ENCODE results near the gene ABI3.
A peak's percentile ranks its signal among the peaks of the same experiment; 100 is the strongest.
"Not testable (repeated sequence)": the region's sequence is repeated elsewhere in the genome, so short reads cannot be mapped to it uniquely, and the experiment has no call there.

Gene ABI3

DNA sequence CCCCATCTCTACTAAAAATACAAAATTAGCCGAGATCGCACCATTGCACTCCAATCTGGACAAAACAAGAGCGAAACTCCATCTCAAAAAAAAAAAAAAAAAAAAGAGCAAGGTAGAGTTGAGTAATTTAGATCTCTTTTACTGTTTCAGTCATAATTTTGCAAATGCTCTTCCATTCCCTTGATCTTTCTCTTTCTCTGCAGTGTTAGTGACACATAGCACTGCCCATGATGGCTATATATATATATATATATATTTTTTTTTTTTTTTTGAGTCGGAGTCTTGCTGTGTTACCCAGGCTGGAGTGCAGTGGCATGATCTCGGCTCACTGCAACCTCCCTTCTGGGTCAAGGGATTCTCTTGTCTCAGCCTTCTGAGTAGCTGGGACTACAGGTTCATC is 32.3 kb downstream of the ABI3 start:
- Histone ChIP-seq H3K27ac (no peak overlapping the region), H3K4me3 (no peak overlapping the region)

DNA sequence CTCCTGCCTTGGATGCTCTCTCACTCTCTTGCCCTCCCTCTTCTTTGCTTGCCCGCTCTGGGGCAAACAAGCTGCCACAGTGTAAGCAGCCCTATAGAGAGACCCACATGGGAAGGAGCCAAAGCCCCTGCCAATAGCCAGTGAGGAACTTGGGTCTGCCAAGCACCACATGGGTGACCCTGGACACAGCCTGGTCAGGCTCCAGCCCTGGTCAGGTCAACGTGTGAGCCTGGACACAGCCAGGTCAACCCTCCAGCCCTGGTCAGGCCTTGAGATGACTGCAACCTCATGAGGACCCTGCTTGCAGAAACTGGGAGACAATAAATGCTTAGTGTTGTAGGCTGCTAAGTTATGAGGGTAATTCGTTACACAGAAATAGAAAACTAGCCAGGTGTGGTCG is 34.3 kb downstream of the ABI3 start:
- H3K4me3 ChIP-seq, result no peak overlapping the region

DNA sequence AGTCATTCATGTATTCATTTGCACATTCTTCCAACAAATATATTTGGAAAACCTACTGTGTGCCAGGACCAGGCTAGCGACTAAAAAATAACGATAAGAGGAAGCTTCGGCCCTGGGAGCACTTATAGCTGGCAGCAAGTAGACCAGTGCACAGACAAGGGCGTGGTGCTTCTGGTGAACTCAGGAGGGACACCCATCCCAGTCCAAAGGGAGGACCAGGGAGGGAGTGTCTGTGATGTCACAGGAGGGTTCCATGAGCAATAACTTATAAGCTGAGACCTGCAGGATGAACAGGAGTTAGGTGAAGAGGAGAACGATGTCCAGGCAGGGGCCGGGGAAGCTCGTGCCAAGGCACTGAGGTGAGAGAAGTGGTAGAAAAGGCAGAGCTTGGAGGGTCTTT is 37.4 kb downstream of the ABI3 start:
- Histone ChIP-seq H3K27ac (no peak overlapping the region), H3K4me3 (no peak overlapping the region)

More for the DNA sequence above, 34.3 kb downstream of the ABI3 start:
- H3K27ac ChIP-seq, result no peak overlapping the region

DNA sequence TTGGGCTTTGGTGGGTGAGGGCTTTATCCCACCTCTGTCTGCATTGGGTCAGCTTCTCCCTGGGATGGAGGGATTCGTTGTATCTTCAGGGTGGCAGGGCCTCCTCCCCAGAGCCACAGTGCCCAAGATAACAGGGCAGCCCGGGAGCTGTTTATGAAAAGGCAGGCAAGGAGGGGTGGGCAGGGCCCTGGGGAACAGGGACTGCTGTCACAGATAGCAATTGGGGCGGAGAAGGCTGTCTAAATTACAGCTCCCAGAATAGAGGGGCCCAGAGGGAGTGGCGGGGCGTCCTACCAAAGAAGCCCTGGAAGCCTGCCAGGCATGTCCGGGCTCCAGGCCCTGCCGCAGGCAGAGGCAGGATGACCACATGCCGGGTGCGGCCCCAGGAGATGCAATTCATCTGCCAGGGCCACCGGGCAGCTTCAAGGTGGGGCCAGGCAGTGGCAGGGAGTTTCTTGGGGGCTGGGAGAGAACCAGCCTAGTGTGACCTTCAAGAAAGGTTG is 38.8 kb downstream of the ABI3 start:
- H3K4me3 ChIP-seq, result no peak overlapping the region
- H3K27ac ChIP-seq, result no peak overlapping the region

DNA sequence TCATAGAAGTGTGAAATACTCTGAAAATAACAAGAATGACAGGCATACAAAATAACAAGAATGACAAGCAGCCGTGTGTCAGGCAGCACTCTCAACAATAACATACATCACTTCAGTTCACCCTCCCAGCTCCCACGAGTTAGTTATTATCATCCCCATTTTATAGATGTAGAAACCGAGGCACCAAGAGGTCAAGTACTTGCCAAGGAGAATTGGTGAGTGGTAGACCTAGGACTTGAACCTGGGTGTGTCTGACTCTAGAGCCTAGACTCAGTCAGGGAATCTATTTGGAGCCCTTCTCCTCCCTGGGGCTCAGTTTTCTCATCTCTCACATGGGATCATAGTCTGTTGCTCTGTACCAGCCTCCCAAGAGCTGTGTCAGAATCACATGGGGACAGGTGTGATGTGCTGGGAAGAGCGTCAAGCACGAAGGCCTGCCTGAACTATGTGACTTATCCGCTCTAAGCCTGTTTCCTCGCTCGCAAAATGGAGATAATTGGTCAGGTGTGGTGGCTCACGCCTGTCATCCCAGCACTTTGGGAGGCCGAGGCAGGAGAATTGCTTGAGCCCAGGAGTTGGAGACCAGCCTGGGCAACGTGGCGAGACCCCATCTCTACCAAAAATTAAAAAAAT is 39.5 kb downstream of the ABI3 start:
- Histone ChIP-seq H3K4me3 (no peak overlapping the region), H3K27ac (no peak overlapping the region)

DNA sequence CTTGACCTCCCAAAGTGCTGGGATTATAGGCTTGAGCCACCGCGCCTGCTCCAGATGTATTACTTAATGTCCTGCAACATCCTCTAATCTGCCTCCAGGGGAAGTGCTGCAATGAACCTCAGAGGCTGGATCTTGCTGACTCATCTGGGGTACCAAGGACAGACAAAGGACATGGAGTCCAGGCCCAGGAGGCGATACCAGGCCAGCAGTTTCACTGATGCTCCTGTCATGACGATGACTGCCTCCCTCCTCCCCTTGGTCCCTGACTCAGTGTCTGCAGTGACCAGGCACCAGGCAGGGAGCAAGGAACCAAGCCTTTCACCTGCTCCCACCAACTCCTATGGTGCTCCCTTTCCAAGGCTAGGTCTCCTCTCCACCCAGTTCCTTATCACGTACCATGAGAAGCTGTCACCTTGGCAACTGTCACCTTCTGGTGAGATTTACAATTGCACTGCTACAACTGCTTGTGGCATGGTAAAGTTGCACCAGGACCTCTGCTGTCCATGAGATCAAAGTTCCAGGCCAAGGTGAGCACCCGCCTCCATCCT is 41.7 kb downstream of the ABI3 start:
- Histone ChIP-seq H3K4me3 (no peak overlapping the region), H3K27ac (no peak overlapping the region)

DNA sequence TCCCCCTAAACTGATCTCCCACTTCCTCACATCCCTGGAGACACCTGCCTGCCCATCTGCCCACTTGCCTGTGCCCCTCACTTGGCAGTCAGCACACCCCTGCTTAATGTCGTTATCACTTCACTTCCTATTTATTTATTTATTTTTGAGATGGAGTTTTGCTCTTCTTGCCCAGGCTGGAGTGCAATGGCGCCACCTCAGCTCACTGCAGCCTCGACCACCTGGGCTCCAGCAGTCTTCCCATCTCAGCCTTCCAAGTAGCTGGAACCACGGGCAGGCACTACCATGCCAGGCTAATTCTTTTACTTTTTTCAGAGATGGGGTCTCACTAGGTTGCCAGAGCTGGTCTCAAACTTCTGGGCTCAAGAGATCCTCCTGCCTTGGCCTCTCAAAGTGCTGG is 43.6 kb downstream of the ABI3 start:
- H3K4me3 ChIP-seq, result no peak overlapping the region
- no peak overlapping the region for H3K27ac ChIP-seq

DNA sequence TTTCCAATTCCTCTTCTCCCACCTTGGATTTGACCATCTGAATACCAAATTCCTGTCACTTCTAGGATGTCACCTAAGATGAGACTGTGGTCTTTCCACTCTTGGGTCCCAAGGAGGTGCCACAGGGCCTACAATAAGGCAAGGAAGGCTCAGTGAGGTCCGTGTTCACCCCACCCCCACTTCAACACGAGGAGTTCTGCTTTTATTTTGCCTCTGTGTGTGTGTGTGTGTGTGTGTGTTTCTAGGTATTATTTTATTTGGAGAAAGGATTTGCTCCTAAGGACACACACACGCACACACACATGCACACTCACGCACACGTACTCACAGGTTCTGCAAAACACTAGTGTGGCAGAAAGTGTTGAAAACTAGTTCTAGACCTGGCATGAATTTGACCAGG is 44.6 kb downstream of the ABI3 start:
- Histone ChIP-seq H3K4me3 (no peak overlapping the region), H3K27ac (no peak overlapping the region)

DNA sequence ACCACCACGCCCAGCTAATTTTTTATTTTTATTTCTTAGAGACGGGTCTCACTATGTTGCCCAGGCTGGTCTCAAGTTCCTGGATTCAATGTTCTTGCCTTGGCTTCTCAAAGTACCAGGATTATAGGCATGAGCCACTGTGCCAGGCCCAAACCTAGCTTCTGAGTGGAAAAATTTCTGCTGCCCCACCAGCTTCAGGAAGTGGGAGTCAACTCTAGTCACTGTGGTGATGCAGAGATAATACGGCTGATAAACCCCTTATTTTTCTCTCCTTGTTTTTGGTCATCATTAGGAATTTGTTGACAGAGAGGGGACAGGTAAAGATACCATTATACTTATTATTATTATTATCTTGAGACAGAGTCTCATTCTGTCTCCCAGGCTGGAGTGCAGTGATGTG is 47.9 kb downstream of the ABI3 start:
- no peak overlapping the region for H3K27ac ChIP-seq

DNA sequence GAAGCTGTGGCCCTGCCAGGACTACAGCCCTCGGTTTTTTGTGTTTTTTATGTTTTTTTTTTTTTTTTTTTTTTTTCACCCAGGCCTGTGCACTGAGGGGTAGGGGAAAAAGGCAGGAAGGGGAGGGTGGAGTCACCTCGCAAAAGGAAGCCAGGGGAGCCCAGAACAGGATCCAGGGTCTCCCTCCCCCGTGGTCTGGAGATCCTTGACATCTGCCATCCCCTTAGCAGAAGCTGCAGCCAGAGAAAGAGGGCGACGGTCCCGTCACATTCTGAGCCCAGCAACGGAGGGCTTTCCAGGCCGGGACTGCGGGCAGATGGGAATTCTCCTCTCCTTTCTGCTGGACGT is 49.1 kb downstream of the ABI3 start:
- peak overlapping the region; percentile 35 to 95 (median 84) for H3K27ac ChIP-seq

More for the DNA sequence above, 47.9 kb downstream of the ABI3 start:
- H3K4me3 ChIP-seq, result no peak overlapping the region

DNA sequence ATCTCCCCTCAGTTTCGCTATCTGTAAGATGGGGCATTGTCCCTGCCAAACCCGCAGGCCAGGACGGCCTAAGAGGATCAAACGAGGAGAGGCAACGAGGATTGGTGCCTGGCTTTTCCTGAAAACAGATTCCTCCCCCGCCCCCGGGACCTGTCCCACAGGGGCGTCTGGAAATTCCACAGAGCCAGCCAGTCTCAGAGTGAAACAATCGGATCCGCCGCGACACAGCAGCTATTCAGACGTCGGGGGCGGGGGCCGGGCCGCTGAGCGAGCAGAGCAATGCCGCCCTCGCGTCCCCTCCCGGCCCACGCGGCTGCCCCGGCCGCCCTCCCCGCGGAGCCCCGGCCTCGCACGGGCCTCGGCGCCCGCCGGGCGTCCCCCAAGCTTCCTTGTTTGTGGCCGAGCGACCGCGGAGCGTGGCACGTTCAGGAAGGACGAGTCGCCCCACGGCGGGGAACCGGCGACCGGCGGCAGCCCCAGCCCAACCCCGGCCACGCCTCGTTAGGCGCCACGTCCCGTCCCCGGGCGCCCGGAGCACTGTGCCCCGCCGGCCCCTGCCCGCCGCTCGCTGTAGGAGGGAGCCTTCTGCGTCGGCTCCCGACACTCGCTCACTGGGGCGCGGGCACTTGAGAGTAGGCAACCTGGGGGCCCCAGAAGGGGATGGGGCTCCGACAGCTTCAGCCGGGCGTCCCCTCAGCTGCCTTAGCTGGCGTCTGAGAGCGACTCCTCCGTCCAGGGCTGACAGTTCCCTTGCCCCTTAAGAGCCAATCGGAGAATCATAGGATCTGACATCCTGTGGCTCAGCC is 49.7 kb downstream of the ABI3 start:
- Histone ChIP-seq H3K27ac (peak overlapping the region; percentile 35 to 95 (median 84)), H3K4me3 (peak overlapping the region; percentile 44 to 62 (median 50))

More for the DNA sequence above, 49.1 kb downstream of the ABI3 start:
- peak overlapping the region; percentile 44 to 62 (median 50) for H3K4me3 ChIP-seq

DNA sequence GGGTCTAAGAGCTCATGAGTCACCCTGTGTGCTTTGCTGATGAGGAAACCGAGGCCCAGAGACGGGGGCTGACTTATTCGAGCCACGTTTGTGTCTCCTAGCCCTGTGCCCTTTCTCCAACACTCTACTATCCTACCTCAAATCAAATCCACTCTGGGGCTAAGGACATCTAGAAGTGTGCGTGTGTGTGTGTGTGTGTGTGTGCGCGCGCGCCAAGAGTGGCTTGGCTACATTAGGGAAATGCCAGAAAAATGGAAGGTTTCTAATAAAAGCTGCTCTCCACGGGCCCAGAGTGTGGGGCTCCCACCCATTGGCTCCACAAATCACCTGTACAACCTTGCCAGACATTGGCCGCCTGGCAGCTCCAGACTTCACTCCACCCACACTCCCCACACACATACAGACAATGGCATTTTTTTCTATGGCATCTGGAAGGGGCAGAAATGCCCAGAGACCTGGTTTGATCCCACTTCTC is 50.3 kb downstream of the ABI3 start:
- H3K4me3 ChIP-seq, result peak overlapping the region; percentile 44 to 62 (median 50)
- peak overlapping the region in 20 of 21 experiments; percentile 35 to 95 (median 84) for H3K27ac ChIP-seq

DNA sequence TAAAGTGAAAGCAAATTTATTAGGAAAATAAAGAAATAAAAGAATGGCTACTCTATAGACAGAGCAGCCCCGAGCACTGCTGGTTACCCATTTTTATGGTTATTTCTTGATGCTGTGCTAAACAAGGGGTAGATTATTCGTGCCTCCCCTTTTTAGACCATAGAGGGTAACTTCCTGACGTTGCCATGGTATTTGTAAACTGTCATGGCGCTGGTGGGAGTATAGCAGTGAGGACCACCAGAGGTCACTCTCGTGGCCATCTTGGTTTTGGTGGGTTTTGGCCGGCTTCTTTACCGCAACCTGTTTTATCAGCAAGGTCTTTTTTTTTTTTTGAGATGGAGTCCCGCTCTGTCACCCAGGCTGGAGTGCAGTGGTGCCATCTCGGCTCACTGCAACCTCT is 51.0 kb downstream of the ABI3 start:
- not testable (repeated sequence) for H3K27ac ChIP-seq, H3K4me3 ChIP-seq

DNA sequence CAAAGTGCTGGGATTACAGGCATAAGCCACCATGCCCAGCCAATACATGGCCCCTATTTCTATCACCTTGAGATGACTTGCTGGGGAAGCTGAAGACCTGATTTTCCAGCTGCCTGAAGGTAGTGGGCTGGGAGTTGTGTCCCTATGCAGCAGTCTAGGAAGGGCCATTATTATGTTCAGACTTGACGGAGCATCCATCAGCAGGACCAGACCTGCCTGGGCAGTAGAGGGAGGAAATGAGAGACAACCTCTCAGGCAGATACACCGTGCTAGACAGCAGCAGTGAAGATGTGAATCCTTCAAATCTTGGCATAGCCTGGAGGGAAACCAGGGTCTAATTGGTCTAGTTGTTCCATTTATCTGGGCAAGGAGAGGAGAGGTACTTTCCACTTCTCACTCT is 55.7 kb downstream of the ABI3 start:
- no peak overlapping the region for H3K4me3 ChIP-seq

DNA sequence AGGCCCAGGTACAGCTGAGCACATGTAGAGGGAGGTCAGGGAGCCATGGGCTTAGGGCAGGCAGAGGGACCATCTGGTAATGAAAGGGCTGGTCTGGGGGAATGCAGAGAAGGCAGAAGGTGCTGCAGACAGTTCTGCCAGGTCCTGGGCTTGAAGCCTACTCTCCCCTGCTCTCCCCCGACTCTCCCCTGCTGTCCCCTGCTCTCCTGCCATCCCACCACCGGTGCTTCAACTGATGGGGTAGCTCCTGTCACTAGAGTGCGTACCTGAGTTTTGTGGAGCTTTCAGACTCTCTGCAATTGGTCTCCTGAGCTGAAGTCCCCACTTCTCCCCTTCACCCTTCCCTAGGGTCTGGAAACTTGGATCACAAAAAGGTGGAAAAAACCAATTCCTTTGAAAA is 57.4 kb downstream of the ABI3 start:
- no peak overlapping the region for H3K4me3 ChIP-seq
- H3K27ac ChIP-seq, result no peak overlapping the region

More for the DNA sequence above, 55.7 kb downstream of the ABI3 start:
- H3K27ac ChIP-seq, result peak overlapping the region in 1 of 21 experiments; percentile 29

DNA sequence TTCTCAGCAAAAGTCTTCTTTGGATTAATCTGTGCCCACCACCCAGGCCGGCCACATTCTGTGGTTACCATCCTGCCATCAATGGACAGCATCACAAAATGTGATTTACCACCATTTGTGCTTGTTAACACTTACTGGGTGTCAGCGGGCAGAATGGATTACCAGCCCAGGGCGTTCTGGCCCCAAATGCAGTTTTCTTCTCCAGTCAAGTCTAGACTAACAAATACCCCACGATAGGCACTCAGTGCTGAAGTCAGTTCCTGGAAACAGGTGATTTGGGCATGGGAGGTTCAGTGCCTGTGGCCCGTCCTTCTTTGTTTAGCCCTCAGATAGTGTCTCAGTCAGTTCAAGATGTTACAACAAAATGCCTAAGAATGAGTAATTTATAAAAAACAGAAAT is 58.8 kb downstream of the ABI3 start:
- no peak overlapping the region for H3K4me3 ChIP-seq
- no peak overlapping the region for H3K27ac ChIP-seq

Data from skin epidermis (tissue), 12 donors.